HEK293 (cell line): ENCODE measurements around the gene MOGAT2.

Experiments
- ZNF121 ChIP-seq: fragments of 450-650 bp; formaldehyde crosslinking; IDR thresholded peaks from 2 replicates; pipeline ENCODE4 v1.5.1; 2016; ENCODE audit warnings: missing biosample characterization, missing genetic modification characterization
- ZNF157 ChIP-seq: fragments of 450-650 bp; formaldehyde crosslinking; IDR thresholded peaks from 2 replicates; pipeline ENCODE4 v1.5.1; 2016; ENCODE audit warnings: missing biosample characterization, missing genetic modification characterization
- ZNF23 ChIP-seq: fragments of 450-650 bp; formaldehyde crosslinking; IDR thresholded peaks from 2 replicates; pipeline ENCODE4 v1.5.1; 2016; ENCODE audit warnings: missing biosample characterization, missing genetic modification characterization, borderline replicate concordance
- ZNF292 ChIP-seq: fragments of 450-650 bp; formaldehyde crosslinking; IDR thresholded peaks from 2 replicates; pipeline ENCODE4 v1.5.1; 2016; ENCODE audit warnings: low read depth, missing biosample characterization, missing genetic modification characterization, borderline replicate concordance
- ZNF558 ChIP-seq: fragments of 450-650 bp; formaldehyde crosslinking; IDR thresholded peaks from 2 replicates; pipeline ENCODE4 v1.5.1; 2016; ENCODE audit warnings: missing biosample characterization, missing genetic modification characterization
- TF ChIP-seq, protein P1 (sequence below): fragments of 450-650 bp; formaldehyde crosslinking; IDR thresholded peaks from 2 replicates; pipeline ENCODE4 v1.5.1; 2016; ENCODE audit warnings: missing biosample characterization, missing genetic modification characterization
- TF ChIP-seq, protein P2 (sequence below): fragments of 450-650 bp; formaldehyde crosslinking; IDR thresholded peaks from 2 replicates; pipeline ENCODE4 v1.5.1; 2016; ENCODE audit warnings: missing biosample characterization, missing genetic modification characterization
- TF ChIP-seq, protein P3 (sequence below): fragments of 450-650 bp; formaldehyde crosslinking; IDR thresholded peaks from 2 replicates; pipeline ENCODE4 v1.5.1; 2016; ENCODE audit warnings: missing biosample characterization, missing genetic modification characterization

DNA sequence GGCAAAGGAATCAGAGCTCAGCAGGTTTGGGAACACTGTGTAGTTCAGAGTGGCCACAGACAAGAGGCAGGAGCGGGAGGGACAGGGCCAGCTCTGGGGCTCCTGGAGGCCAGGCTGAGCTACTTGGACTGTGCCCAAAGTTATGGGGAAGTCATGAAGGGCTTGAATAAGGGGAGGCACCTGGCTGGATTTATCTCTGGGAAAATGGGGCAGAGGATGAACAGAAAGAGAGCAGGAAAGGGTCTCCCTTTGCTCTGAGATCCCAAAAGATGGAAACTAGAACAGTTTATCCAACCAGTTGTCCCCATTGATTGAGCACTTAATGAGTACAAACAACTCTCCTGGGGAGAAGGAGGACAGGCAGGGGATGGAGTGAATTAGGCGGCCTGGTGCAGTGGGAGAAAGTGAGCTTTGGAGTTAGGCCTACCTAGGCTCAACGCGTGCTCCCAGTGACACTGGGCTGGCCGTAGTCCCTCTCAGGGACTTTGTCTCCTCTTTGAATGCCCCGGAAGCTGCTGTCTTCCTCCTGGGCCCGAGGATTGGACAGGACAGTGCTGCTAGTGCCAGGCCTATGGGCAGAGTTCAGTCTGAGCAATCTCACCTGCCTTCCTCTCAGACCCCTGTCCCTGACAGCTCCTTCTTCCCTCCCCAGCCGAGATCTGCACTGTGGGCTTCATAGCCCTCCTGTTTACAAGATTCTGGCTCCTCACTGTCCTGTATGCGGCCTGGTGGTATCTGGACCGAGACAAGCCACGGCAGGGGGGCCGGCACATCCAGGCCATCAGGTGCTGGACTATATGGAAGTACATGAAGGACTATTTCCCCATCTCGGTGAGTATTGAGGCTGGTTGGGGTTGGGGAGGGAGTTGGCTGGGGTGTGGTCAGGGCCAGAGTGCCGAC, 2.0 kb downstream of the MOGAT2 start:
- TF ChIP-seq, protein P1, sequence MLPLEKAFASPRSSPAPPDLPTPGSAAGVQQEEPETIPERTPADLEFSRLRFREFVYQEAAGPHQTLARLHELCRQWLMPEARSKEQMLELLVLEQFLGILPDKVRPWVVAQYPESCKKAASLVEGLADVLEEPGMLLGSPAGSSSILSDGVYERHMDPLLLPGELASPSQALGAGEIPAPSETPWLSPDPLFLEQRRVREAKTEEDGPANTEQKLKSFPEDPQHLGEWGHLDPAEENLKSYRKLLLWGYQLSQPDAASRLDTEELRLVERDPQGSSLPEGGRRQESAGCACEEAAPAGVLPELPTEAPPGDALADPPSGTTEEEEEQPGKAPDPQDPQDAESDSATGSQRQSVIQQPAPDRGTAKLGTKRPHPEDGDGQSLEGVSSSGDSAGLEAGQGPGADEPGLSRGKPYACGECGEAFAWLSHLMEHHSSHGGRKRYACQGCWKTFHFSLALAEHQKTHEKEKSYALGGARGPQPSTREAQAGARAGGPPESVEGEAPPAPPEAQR (tag by site-specific recombination), result no peak
- TF ChIP-seq ZNF157 (tag by site-specific recombination), result no peak
- TF ChIP-seq, protein P2, sequence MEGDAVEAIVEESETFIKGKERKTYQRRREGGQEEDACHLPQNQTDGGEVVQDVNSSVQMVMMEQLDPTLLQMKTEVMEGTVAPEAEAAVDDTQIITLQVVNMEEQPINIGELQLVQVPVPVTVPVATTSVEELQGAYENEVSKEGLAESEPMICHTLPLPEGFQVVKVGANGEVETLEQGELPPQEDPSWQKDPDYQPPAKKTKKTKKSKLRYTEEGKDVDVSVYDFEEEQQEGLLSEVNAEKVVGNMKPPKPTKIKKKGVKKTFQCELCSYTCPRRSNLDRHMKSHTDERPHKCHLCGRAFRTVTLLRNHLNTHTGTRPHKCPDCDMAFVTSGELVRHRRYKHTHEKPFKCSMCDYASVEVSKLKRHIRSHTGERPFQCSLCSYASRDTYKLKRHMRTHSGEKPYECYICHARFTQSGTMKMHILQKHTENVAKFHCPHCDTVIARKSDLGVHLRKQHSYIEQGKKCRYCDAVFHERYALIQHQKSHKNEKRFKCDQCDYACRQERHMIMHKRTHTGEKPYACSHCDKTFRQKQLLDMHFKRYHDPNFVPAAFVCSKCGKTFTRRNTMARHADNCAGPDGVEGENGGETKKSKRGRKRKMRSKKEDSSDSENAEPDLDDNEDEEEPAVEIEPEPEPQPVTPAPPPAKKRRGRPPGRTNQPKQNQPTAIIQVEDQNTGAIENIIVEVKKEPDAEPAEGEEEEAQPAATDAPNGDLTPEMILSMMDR (tag by site-specific recombination), result no peak
- no peak for TF ChIP-seq ZNF558 (tag by site-specific recombination)
- TF ChIP-seq, protein P3, sequence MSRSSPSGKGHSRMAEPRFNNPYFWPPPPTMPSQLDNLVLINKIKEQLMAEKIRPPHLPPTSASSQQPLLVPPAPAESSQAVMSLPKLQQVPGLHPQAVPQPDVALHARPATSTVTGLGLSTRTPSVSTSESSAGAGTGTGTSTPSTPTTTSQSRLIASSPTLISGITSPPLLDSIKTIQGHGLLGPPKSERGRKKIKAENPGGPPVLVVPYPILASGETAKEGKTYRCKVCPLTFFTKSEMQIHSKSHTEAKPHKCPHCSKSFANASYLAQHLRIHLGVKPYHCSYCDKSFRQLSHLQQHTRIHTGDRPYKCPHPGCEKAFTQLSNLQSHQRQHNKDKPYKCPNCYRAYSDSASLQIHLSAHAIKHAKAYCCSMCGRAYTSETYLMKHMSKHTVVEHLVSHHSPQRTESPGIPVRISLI, result no peak
- TF ChIP-seq ZNF292 (tag by site-specific recombination), result no peak
- no peak for TF ChIP-seq ZNF23 (tag by site-specific recombination)
- no peak for TF ChIP-seq ZNF121 (tag by site-specific recombination)
